Trophoblast cell (in vitro differentiated cells and primary cell): ENCODE results near the gene PDE4D.
"Not testable (repeated sequence)": the region's sequence is repeated elsewhere in the genome, so short reads cannot be mapped to it uniquely, and the experiment has no call there.

Experiments
- DNase-seq, 2 donors: peaks; one replicate each; pipeline ENCODE4 v3.0.0-alpha.2; 2016
- H2AFZ ChIP-seq: 2 replicates; pipeline ENCODE4 v1.6.1; 2013; ENCODE audit warnings: low read length, moderate library complexity, mild to moderate bottlenecking; ENCODE audit not compliant: insufficient read depth, poor library complexity
- H2AK5ac ChIP-seq: 2 replicates; pipeline ENCODE4 v1.6.1; 2013; ENCODE audit warnings: mild to moderate bottlenecking, low read length
- H2BK120ac ChIP-seq: 2 replicates; pipeline ENCODE4 v1.6.1; 2013; ENCODE audit warnings: low read length, mild to moderate bottlenecking, moderate library complexity; ENCODE audit not compliant: insufficient read depth, poor library complexity
- H2BK12ac ChIP-seq: 2 replicates; pipeline ENCODE4 v1.6.1; 2013; ENCODE audit warnings: mild to moderate bottlenecking, low read length, moderate library complexity
- H2BK5ac ChIP-seq: 2 replicates; pipeline ENCODE4 v1.6.1; 2013; ENCODE audit warnings: low read length, low read depth, moderate library complexity, mild to moderate bottlenecking; ENCODE audit not compliant: poor library complexity
- H3K14ac ChIP-seq: 2 replicates; pipeline ENCODE4 v1.6.1; 2013; ENCODE audit warnings: mild to moderate bottlenecking, low read length
- H3K18ac ChIP-seq: 2 replicates; pipeline ENCODE4 v1.6.1; 2013; ENCODE audit warnings: mild to moderate bottlenecking, low read length
- H3K23ac ChIP-seq: 2 replicates; pipeline ENCODE4 v1.6.1; 2013; ENCODE audit warnings: low read length
- H3K27ac ChIP-seq: 2 replicates; pipeline ENCODE4 v1.5.1; 2013; ENCODE audit warnings: low read depth, mild to moderate bottlenecking, inconsistent platforms, low read length, moderate library complexity
- H3K27me3 ChIP-seq: 2 replicates; pipeline ENCODE4 v1.6.1; 2013; ENCODE audit warnings: inconsistent platforms, mild to moderate bottlenecking, low read length, moderate library complexity; ENCODE audit not compliant: insufficient read depth
- H3K36me3 ChIP-seq, 2 experiments: 1 replicate in 1 of 2; 2 replicates in 1 of 2; pipeline ENCODE4 v1.6.1; 2013; ENCODE audit warnings: low read length in 2 of 2, mild to moderate bottlenecking in 2 of 2, moderate library complexity in 1 of 2; ENCODE audit not compliant: insufficient read depth in 2 of 2, control insufficient read depth in 1 of 2
- H3K4ac ChIP-seq: 2 replicates; pipeline ENCODE4 v1.6.1; 2013; ENCODE audit warnings: low read depth, mild to moderate bottlenecking, low read length, moderate library complexity
- H3K4me1 ChIP-seq, 2 experiments: 1 replicate in 1 of 2; 2 replicates in 1 of 2; pipeline ENCODE4 v1.6.1; 2013; ENCODE audit warnings: low read length in 2 of 2, mild to moderate bottlenecking in 2 of 2, moderate library complexity in 1 of 2; ENCODE audit not compliant: insufficient read depth in 2 of 2, control insufficient read depth in 1 of 2
- H3K4me2 ChIP-seq: 2 replicates; pipeline ENCODE4 v1.6.1; 2013; ENCODE audit warnings: inconsistent platforms, mild to moderate bottlenecking, low read length, moderate library complexity
- H3K4me3 ChIP-seq: 2 replicates; pipeline ENCODE4 v1.5.1; 2013; ENCODE audit warnings: mild to moderate bottlenecking, low read depth, low read length, inconsistent platforms
- H3K79me1 ChIP-seq: one replicate; pipeline ENCODE4 v1.6.1; 2013; ENCODE audit warnings: low read length
- H3K79me2 ChIP-seq: 2 replicates; pipeline ENCODE4 v1.6.1; 2013; ENCODE audit warnings: low read length, mild to moderate bottlenecking; ENCODE audit not compliant: control insufficient read depth, insufficient read depth, poor library complexity
- H3K9ac ChIP-seq: 2 replicates; pipeline ENCODE4 v1.6.1; 2013; ENCODE audit warnings: mild to moderate bottlenecking, low read length
- H3K9me3 ChIP-seq: 2 replicates; pipeline ENCODE4 v1.6.1; 2013; ENCODE audit warnings: low read depth, mild to moderate bottlenecking, control low read depth, inconsistent platforms, low read length; ENCODE audit not compliant: insufficient read depth
- H4K12ac ChIP-seq: 2 replicates; pipeline ENCODE4 v1.6.1; 2013; ENCODE audit warnings: low read depth, mild to moderate bottlenecking, low read length, moderate library complexity
- H4K8ac ChIP-seq: 2 replicates; pipeline ENCODE4 v1.6.1; 2013; ENCODE audit warnings: low read depth, mild to moderate bottlenecking, low read length, moderate library complexity
- H4K91ac ChIP-seq: one replicate; pipeline ENCODE4 v1.6.1; 2013; ENCODE audit warnings: low read depth, mild to moderate bottlenecking, low read length, moderate library complexity
- WGBS: extraction: QIAGEN DNeasy Blood & Tissue Kit; methylation state at CpG from one replicate; pipeline ENCODE4 v1.1.7; 2013; ENCODE audit warnings: missing lambda C conversion rate; ENCODE audit not compliant: insufficient read length, insufficient coverage; ENCODE audit errors: extremely low coverage; 5-methylcytosine and 5-hydroxymethylcytosine counted together

The PDE4D gene

GRCh38 chr5:59665832-59666203, 227.7 kb downstream of the PDE4D start:
- no CpG with 5 or more reads among the region's 7 CpGs for WGBS
- H4K12ac ChIP-seq, H3K36me3 ChIP-seq, DNase-seq, H4K8ac ChIP-seq, H3K9ac ChIP-seq, H3K79me1 ChIP-seq, H3K4me2 ChIP-seq, H3K4me3 ChIP-seq, H3K14ac ChIP-seq, H3K4ac ChIP-seq, H3K23ac ChIP-seq, H3K79me2 ChIP-seq, H3K18ac ChIP-seq, H2AK5ac ChIP-seq, H2BK12ac ChIP-seq, H3K4me1 ChIP-seq, H3K27ac ChIP-seq, H2AFZ ChIP-seq, H3K9me3 ChIP-seq, H3K27me3 ChIP-seq: not testable (repeated sequence)
- Histone ChIP-seq H4K91ac (peak overlapping the region; percentile 68), H2BK5ac (peak overlapping the region; percentile 21), H2BK120ac (peak overlapping the region; percentile 76)

GRCh38 chr5:59665086-59665831, 228.3 kb downstream of the PDE4D start:
- H4K8ac ChIP-seq, result no peak overlapping the region
- H3K27ac ChIP-seq, result no peak overlapping the region
- DNase-seq, result no peak
- H3K27me3 ChIP-seq, result no peaks in the 10 kb centered on the region
- H4K91ac ChIP-seq, result peak overlapping the region; percentile 68
- H3K4ac ChIP-seq, result no peak overlapping the region
- no peaks in the 10 kb centered on the region for H3K9me3 ChIP-seq
- no peak overlapping the region for H2BK12ac ChIP-seq
- no peak overlapping the region for H3K9ac ChIP-seq
- no peak overlapping the region for H3K4me2 ChIP-seq
- H2AK5ac ChIP-seq, result no peak overlapping the region
- no peak overlapping the region for H3K14ac ChIP-seq
- no peak overlapping the region for H4K12ac ChIP-seq
- H3K4me1 ChIP-seq, result no peaks in the 10 kb centered on the region
- H3K4me3 ChIP-seq, result no peak overlapping the region
- no peak overlapping the region for H2AFZ ChIP-seq
- no peaks in the 10 kb centered on the region for H3K79me2 ChIP-seq
- H2BK120ac ChIP-seq, result no peak overlapping the region
- H3K79me1 ChIP-seq, result no peaks in the 10 kb centered on the region
- H2BK5ac ChIP-seq, result peak overlapping the region; percentile 21
- H3K18ac ChIP-seq, result no peak overlapping the region
- H3K23ac ChIP-seq, result no peak overlapping the region
- H3K36me3 ChIP-seq, result no peaks in the 10 kb centered on the region

- Histone ChIP-seq H3K4me2 (no peak overlapping the region), H3K18ac (no peak overlapping the region), H3K79me2 (no peaks in the 10 kb centered on the region), H4K8ac (no peak overlapping the region), H3K23ac (no peak overlapping the region), H2BK120ac (no peak overlapping the region), H3K4me3 (no peak overlapping the region), H2BK12ac (no peak overlapping the region), H2BK5ac (no peak overlapping the region), H3K4me1 (no peaks in the 10 kb centered on the region), H3K4ac (no peak overlapping the region), H3K14ac (no peak overlapping the region), H3K79me1 (no peaks in the 10 kb centered on the region), H4K12ac (no peak overlapping the region), H2AK5ac (no peak overlapping the region), H3K27ac (peak overlapping the region; percentile 34), H3K36me3 (no peaks in the 10 kb centered on the region), H3K9me3 (no peaks in the 10 kb centered on the region), H3K27me3 (no peaks in the 10 kb centered on the region), H2AFZ (no peak overlapping the region), H3K9ac (no peak overlapping the region), H4K91ac (no peak overlapping the region)
- DNase-seq, result no peak
- WGBS, result no CpG with 5 or more reads among the region's 4 CpGs
Measured at GRCh38 chr5:59661954-59662615, 231.4 kb downstream of the PDE4D start.

GRCh38 chr5:59661311-59661710, 232.2 kb downstream of the PDE4D start:
- DNase-seq, result peak in 1 of 2 donors; percentile 18
- H3K4me1 ChIP-seq, result no peaks in the 10 kb centered on the region
- no peak overlapping the region for H4K91ac ChIP-seq
- H3K9ac ChIP-seq, result no peak overlapping the region
- H3K4me3 ChIP-seq, result no peak overlapping the region
- no peaks in the 10 kb centered on the region for H3K79me2 ChIP-seq
- no peaks in the 10 kb centered on the region for H3K79me1 ChIP-seq
- H2BK12ac ChIP-seq, result no peak overlapping the region
- no peak overlapping the region for H3K14ac ChIP-seq
- H3K4ac ChIP-seq, result no peak overlapping the region
- no peak overlapping the region for H2BK5ac ChIP-seq
- no peak overlapping the region for H3K4me2 ChIP-seq
- H4K8ac ChIP-seq, result no peak overlapping the region
- H4K12ac ChIP-seq, result no peak overlapping the region
- no CpG with 5 or more reads among the region's 1 CpG for WGBS
- H2AFZ ChIP-seq, result no peak overlapping the region
- H3K18ac ChIP-seq, result no peak overlapping the region
- H3K36me3 ChIP-seq, result no peaks in the 10 kb centered on the region
- H3K27me3 ChIP-seq, result no peaks in the 10 kb centered on the region
- H3K23ac ChIP-seq, result no peak overlapping the region
- H3K27ac ChIP-seq, result peak overlapping the region; percentile 34
- H3K9me3 ChIP-seq, result no peaks in the 10 kb centered on the region
- no peak overlapping the region for H2BK120ac ChIP-seq
- H2AK5ac ChIP-seq, result no peak overlapping the region
